ENCODE measurements around the gene CHD2.

- TF ChIP-seq CTCF (IDR thresholded peaks at IDR 0.05; ENCODE audit: borderline replicate concordance, extremely low read depth, low read length, poor library complexity, severe bottlenecking): no peak
- no peak for TF ChIP-seq EZH2 (IDR thresholded peaks at IDR 0.05; ENCODE audit: borderline replicate concordance, low read depth, low read length, severe bottlenecking)
Measured at GRCh38 chr15:92953566-92953965, 53.4 kb downstream of the CHD2 start.
